Pons (tissue), 1 donor: Measurements from ENCODE around the gene PSMC3.
A peak's percentile ranks its signal among the peaks of the same experiment; 100 is the strongest.

Source experiments
- DNase-seq: peaks from one replicate; pipeline ENCODE4 v3.0.0-alpha.2; 2016; ENCODE audit warnings: low spot score

PSMC3 gene

DNA sequence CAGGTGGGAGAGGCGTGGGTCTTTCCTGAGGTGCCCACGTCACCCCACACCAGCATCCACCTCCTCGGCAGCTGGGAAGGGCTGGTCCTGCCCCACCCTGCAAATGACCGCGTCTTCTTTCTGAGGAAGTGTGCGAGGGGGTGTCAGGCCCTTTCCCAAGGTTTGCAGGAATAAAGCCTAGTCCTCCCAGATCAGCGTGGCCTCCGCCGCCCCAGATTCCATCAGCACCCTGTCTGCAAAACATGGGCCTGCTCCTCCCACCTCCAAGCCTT, 32.3 kb downstream of the PSMC3 start:
- no peak for DNase-seq

DNA sequence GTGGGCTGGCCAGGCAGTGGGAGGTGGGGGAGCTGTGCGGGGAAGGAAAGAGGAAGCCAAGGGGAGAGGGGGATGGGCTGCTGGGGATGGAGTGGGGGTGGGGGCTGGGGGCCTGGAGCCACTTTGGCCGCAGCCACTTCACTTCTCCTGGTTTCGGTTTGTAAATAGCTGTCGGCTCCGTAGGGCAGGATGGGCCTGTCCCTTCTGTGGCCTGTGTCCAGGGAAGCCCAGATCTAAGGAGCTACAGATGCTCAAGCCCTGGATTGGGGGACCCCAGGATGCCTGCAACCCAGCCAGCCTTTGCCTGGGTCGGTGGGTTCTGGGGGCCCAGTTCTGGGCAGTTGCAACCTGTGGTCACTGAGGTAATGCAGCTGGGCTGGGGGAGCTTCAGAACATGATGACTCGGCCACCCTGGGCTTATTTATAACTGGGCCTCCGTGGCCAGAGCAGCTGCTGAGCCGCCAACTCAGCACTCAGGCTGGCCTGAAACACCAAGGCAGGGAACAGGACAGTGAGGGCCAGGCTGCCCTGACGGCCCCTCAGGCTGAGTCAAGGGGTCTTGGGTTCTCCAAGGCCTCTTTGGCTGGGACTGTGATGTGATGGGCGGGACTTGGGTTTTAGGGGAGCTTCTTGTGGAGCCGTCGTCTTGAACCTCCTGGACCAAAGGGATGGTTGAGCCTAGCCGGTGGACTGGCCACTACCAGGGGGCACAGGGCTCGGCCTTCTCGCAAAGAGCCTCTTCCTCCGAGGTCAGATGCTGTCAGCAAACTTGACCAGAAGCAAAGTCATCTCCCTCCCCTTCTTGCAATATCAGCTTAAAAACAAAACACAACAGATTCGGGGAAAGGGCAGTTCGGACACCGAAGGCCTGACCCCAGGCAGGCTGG, 32.8 kb downstream of the PSMC3 start:
- DNase-seq, result peak; percentile 54

DNA sequence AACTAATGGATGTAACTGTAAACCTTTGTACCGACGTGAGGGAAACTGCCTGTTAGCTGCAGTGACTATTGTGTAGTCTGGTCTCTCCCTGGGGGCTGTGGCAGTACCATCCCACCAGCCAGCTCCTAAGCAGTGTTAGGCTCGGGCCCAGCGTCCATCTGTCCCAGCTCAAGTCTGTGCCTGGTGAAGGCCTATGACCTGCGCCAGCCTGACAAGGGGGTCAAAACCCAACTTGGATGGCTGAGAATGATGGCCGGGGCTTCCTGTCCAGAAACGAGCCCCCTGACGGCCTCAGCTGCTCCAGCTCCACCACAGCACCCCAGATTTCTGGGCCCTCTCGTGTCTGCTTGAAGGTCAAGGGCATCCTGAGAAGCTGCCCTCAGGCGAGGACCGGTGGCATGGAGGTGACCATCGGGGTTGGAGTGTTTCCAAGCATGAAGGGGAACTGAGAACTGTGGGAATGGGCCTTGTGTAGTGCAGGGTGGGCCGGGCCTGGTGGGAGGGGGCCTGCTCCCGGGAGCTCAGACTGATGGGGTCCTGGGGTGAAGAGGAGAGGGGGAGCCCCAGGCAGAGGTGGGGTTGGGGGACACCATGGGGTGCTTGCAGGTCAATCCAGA, 33.6 kb downstream of the PSMC3 start:
- DNase-seq, result peak; percentile 51

DNA sequence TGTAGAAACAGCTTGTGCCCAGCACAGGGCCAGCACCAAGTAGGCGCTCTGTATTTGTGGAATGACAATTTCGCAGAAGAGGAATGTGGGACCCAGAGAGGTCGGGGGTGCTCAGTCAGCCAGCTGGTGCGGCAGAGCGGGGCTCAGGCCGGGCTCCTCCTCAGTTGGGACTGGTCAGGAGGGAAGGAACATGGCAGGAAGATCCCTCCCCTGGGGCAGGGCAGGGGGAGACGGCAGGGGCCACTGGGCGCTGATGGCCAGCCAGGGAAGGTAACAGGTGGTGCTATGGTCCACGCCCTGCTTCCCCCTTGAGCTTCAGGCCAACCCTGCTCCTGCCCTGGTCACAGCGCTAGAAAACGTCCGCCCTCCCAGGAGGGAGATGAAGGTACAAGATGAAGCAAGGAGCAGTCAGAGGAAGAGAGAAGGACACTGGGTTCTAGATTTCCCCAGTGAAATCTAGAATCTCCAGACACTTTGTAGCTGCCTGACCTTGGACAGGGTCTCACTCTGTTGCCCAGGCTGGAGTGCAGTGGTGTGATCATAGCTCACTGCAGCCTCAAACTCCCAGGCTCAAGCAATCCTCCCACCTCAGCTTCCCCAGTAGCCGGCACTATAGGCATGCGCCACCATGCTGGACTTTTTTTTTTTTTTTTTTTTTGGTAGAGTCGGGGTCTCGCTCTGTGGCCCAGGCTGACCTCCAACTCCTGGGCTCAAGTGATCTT, 34.4 kb downstream of the PSMC3 start:
- no peak for DNase-seq

DNA sequence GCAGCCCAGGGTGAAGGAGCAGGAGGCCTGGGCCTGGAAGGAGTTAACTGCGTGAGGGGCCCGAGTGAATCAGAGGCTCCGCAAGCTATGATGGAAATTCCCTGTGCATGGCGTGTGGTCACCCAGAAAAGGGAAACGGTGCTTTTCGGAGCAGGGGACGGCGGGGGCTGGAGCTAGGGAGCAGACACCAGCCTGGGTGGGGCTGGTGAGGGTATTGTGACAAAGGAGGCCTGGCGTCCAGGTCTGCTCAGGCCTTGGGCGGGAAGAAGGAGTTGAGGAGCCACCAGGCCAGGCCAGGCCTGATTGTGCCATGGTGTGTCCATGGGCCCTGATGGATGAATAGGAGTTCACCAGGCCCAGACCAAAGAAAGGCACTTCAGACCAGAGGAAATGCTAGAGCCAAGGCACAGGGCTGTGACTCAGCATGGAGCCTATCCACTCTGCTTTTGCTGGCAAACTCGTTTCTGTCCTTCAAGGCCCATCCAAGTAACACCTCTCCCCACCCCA, 35.1 kb downstream of the PSMC3 start:
- DNase-seq, result no peak

DNA sequence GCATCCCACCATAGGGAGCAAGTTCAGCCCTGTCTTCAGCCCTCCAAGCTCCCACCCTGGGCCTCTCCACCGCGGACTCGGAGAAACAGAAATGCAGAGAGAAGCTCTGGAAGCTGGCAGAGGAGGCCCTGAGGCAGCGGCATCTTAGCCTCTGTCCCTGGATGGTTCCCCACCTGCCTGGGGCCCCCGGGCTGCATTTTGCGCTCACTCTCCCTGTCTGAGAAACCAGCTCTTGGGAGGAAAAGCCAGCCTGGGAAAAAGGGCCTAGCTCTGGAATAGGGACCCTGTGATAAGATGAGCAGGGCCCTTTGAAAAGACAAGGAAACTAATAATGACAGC, 35.8 kb downstream of the PSMC3 start:
- DNase-seq, result no peak

DNA sequence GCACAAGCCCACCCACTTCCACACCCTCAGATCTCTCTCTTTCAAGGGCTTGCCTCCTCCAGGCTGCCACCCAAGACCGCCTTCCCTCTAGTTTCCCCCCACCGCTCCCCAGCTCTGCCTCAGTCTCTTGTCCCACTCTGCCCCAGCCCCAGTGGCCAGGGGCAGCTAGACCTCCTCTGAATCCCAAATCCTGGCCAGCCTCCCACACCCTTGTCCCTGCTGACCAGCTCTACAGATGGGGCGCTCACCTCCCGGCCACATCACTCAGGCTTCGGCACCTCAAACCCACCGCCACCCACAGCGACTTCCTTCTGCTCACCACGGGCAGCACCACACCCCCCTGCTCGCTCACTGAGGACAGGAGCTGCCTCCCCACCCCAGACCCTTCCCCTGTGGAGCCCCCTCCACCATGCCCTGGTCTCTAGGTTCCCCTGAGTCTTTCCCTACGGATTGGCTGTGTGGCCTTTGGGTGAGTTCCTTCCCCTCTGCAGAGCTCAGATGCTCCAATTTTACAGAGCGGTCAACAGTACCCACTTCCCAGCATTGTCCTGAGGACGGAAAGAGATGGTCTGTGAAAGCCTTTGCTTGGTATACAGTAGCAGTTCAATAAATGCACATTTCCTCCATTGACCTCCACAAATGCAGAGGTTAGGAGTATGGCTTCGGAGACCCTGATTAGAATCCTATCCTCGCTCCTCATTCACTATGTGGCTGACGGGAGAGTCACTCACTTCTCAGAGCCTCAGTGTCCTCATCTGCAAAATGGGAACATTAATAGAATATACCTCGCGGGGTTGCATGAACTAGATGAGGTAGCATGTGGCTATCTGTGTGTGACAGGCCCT, 36.4 kb downstream of the PSMC3 start:
- no peak for DNase-seq

DNA sequence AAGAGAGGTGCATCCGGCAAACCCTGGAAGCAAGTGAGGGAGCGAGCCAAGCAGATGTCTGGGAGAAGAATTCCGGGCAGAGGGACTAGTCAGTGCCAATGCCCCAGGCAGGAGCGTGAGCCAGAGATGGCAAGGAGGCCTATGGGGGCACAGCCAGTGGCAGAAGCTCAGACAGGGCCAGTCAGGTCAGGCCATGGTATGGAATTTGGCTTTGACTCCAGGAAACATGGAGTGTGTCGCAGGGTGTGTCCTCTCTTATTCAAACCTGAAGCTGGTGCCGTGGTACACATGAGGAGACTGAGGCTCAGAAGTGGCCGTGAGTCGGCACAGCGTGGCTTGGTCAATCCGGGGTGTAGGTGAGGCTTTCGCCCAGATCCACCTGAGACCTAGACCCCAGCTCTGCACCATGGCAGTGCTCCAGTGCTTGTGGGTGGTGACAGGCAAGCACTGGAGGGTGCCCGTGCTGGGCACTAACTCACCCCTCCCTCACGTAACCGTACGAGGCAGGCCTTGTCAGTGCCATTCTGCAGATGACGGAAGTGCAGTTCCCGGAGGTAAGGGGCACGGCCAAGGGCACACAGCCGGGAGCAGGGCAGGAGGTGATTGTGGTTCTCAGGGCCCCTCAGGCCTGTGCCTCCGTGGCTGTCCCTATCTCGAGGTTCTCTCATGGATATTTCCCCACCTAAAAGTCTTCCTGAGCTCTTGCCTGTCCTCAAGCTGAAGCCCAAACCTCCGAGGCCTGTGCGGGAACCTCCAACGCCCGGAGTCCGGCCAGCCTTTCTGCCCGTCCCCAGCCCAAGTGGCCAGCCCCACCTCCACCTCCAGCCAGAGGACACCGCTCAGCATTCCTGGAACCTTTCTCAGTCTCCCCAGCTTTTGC, 37.3 kb downstream of the PSMC3 start:
- DNase-seq, result no peak

DNA sequence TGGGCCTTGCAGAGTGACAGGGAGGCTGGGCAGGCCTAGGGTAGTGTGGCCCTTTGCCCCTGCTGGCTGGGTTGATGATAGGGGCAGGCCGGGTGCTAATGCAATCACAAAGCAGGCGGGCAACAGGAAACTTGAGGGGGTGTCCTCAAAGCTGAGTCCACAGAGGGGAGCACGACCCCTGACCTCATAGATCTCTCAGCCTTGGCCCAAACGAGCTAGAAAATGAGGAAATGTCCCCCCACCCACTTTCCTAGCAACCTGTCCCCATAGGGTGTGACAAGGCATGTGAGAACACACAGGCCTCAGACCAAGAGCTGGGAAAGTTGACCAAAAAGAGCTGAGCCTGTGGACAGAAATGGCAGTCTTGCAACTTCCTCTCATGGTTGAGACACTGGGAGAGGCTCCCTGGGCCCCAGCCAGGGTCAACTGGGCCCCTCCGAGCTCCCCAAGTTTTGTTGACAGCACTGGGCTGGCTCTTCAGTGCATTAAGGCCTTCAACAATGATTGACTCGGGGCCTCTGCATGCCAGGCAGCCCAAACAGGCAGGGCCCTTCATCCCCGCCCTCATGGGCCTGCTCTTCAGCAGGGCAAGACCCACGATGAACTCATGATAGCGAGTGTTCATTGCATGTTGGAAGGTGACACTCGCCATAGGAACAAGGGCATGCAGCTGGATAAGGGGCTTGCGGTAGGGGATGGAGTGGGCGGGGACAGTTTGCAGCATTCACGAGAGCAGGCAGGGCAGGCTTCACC, 38.1 kb downstream of the PSMC3 start:
- DNase-seq, result no peak

DNA sequence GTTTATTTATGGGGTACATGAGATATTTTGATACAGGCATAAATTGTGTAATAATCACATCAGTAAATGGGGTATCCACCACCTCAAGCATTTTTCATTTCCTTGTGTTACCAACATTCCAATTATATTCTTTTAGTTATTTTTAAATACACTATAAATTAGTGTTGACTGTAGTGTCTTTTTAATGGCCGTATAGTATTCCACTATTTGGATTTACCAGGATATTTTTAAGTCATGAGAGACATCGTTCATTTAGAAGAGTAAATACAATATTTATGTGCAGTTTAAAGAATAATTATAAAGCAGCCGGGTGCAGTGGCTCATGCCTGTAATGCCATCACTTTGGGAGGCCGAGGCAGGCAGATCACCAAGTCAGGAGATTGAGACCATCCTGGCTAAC, 41.7 kb downstream of the PSMC3 start:
- DNase-seq, result no peak

DNA sequence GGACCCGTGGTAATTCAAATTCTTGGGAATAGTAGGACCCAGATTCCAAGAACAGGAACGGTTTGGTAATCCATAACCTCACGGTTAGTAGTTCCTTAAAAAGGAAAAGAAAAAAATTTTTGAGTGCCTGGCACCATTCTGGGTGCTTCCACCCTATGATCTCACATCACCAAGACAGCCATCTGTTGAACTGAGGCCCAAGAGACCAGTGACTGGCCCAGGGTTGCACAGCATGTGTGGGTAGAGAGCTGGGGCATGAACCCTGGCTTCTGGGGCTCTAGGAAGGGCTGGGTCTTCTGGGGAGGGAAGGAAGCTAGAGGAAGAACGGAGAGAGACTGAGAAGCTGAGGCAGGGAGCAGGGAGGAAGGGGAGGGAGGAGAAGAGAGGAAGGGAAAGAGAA, 43.2 kb downstream of the PSMC3 start:
- no peak for DNase-seq

DNA sequence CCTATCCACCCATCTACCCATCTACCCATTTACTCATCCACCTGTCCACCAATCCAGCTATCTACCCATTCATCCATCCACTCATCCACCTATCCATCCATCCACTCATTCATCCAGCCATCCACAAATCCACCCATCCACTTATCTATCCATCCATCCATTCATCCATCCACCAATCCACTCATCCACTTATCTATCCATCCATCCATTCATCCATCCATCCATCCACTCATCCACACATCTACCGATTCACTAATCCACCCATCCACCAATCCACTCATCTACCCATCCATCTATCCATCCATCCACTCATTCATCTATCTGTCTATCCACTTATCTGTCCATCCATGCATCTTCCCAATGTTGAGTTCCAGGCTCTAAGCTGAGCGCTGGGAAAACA, 46.2 kb downstream of the PSMC3 start:
- no peak for DNase-seq

DNA sequence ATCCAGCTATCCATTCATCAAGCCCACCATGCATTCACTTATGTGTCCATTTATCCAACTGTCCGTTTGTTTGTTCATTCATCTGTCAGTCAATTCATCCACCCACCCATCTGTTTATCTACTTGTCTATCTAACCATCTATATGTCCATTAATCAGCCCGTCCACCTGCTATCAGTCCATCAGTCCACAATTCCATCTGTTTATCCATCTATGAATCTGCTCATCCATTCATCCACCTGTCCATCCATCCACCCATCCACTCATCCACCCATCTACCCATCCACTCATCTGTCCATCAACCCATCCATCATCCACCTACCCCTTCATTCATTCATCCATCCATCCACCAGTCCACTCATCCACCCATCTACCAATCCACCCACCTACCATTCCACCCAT, 46.9 kb downstream of the PSMC3 start:
- DNase-seq, result no peak

DNA sequence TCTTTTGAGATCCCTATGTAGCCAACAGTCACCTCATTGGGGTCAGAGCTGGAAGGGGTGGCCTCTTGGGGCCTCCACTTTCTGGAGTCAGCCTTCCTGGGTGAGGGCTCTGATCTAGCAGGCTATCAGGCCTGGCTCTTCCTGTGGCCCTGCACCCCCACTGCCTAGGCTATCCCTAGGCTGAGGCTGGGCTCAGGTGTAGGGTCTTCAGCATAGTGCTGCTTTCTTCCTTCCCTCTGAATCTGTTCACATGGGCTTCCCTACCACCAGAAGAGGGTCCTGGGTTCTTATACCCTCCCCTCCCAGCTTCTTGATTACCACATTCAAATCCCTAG, 47.4 kb downstream of the PSMC3 start:
- DNase-seq, result no peak

DNA sequence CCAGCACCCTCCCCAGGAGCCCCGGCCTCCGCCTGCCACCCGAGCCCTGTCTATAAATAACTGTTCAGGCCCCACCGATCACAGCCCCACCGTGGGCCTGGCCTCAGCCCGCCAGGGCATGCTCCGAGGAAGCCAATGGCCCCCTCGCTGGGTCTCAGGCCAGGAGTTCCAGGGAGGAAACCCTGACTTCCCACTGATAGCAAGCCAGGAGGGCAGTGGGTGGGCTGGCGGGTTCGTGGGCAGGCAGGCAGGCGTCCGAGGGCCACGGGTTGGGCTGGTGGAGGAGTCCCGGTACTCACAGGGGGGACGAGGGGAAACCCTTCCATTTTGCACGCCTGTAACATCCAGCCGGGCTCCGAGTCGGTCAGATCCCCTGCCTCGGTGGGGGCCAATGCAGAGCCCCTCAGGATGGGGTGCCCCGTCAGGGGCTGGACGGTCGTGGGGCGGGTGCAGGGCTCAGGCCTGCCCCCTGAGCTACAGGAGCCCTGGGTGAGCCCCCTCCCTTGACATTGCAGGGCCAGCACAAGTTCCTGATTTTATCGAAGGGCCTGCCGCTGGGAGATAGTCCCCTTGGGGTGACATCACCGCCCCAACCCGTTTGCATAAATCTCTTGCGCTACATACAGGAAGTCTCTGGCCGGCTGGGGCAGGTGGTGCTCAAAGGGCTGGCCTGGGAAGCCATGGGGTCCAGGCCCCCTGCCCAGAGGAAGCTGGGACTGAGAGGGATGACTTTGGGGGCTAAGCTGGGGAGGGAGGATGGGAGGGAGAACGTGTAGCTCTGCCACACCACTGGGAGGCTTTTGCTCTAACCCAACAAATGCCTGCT, 48.0 kb downstream of the PSMC3 start, which contains the start of gene SPI1:
Gene SPI1 (minus strand): TSS at position 538 of the 826 bp plus-strand sequence. CDS start 194 bp downstream, at position 344.
- peak; percentile 55 for DNase-seq

DNA sequence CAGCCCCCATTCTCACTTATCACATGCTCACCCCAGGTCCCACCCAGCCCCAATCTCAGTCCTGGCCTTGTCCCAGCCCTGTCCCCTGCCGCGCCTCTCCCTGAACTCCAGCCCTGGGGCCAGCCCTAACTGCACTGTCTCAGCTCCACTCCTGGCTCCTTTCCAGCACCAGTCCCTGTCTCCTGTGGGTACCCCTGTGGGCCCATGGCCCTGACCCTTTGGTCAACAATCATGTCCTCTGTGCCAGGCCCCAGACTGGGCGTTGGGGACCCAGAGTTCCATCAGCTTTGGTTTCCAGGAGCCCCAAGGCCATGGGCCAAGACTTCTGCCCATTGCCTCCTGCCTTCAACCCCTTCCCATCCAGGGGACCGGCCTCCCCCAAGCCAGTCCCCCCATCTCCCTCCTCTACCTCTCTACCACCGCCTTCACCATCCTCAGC, 48.6 kb downstream of the PSMC3 start:
- DNase-seq, result no peak

DNA sequence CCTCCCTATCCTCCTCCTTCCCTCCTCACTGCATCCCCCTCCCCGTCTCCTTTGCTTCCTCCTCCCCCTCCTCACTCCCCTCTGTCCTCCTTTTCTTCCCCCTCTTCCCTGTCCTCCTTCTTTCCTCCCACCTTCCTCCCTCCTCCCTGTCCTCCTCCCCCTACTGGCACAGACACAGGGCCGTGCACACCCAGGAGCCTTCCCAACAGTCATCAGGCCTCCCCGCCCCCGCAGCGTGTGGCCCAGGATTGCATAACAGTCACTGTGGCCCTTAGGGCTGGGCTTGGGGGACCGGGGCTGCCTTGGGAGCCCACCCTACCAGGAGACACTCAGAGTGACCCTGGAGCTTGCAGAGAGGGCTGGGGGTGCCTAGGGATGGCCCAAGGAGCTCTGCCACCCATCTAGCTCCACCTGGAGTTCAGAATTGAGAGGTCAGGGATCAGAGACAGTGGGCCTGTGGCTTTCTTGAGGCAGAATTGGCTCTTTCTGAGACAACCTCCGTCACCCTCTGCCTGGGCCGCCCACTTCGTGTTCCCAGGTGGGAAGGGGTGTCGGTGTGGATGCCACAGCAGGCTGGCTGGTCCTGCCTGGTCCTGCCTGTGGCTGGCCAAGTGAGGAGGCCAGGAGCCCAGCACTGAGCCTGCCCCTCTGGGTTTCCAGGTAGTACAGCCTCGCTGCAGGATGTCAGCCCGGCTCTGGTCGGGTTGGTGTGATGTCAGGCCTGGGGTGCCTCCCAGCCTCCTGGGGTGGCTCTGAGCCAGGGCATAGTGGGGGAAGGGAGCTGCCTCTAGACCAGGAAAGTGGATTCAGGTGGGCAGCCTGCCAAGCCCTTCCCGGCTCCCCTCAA, 49.5 kb downstream of the PSMC3 start:
- DNase-seq, result no peak

DNA sequence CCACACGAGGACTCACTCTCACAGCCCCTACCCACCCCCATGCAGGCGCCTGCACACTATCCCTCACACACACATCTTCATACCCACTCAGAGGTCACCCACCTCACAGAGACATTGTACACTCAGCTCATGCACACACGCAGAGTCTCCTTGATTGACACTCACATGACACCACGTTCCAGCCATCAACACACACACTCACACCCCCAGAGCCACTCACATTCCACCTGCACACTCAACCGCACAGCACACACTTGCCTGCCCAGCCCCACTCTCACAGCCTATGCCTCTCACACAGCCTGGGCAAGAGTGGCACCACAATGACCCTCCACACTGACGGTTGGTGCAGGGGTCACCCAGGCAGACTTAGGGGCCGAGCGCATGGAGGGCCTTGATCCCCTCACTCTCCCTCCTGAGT, 50.1 kb downstream of the PSMC3 start:
- DNase-seq, result no peak
